HG02763 (cell line): ENCODE measurements around the gene TMEM252.

Experiments
- ATAC-seq: cut with Tn5 transposase; IDR thresholded peaks from one replicate; pipeline ENCODE4 v1.9.1; 2021; ENCODE audit warnings: mild to moderate bottlenecking, moderate library complexity; ENCODE audit not compliant: unreplicated experiment

TMEM252 gene

GRCh38 chr9:68545033-68545705, 4.5 kb upstream of the TMEM252 start:
- no peak for ATAC-seq

GRCh38 chr9:68541568-68541967, 885 bp upstream of the TMEM252 start:
- no peak for ATAC-seq

GRCh38 chr9:68538200-68538599, 2.5 kb downstream of the TMEM252 start:
- ATAC-seq = no peak

DNA sequence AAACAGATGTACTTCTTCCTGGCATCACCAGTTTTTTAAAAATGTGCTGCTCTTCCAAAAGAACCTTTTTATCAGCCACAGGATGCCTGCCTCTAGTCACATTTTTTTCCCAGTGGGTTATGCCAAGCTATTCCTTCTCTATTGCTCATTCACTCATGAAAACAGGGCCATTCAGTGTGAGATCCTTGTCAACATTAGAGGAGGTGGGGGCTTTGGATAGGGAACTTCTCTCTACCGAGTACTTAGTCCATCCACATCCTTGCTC, 3.1 kb downstream of the TMEM252 start:
- no peak for ATAC-seq

DNA sequence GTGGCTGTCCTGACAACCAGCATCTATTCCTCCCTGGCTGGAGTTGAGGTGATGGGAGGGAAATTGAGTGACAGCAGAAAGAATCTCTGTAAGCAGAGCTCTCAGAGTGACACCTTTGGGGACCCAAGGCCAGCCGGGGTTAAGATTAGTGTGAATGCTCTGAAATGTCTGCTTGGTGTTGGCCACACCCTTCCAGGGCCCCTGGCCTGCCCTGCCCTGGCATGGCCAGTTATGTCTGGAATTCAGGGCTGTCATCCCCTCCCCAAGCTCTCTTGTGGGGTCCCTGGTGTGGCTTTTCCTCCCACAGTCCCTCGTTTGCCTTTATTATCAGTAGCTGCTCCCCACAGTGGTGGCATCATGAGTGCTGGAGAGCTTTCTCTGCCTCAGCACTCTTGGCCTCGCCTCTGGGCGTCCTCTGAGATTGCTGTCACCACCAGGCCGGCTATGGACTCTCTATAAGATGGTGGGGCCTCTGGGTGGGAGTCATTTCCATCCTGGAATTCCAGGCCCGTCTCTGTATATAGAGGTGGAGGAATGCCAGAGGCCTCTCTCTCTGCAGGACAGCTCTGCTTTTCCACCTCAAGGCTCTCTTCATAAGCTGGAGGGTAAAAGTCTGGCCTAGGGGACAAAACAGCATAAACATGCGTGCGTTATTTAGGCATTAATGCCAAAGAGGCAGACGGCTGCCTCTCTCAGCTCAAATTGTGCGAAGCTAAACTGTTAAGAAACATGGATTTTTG, 3.6 kb downstream of the TMEM252 start:
- ATAC-seq = no peak

GRCh38 chr9:68533678-68534077, 7.0 kb downstream of the TMEM252 start:
- ATAC-seq = no peak

- no peak for ATAC-seq
Measured at GRCh38 chr9:68532131-68532530, 8.6 kb downstream of the TMEM252 start.

DNA sequence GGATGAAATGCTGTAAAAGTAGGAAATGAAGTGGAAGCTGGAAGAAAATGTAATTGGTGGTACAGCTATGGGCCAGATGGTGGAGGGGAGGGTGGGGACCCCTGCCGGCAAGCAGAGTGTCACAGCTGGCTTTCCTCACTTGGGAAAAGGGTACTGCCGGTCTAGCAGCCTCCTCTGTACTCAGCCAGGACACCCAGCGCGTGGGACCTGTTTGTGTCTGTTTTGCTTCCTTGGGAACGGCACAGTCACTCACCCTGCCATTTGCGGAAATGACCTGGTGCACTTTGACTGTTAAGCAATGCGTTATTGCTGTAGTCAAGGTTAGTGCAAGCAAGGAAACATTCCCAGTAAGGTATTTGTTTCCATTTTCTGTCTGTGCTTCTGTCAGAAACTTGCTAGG, 10.1 kb downstream of the TMEM252 start:
- no peak for ATAC-seq

DNA sequence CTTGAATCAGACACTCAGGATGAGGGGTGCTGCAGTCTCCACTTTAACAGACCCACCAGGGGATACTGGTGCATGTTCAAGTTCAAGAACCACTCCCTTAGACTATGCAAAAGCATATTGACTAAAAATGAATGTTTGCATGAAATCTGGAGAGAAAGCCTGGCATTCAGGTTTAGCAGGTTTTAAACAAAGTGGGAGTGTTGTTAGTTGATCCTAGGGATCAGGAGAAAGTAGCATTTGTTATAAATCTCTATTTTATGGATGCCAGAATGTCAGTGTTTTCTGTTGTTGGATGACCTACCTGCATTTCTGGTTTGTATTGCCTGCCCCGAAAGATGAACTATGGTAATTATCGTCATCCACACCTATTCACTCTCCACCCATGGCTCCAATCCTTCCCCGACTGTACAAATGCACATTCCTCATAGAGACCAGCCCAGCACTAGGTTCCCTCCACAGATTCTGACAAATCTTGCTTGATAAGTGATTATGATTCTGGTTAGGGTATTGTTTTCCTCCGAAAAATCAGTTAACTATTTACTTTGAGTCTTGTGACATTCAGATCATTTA, 17.2 kb downstream of the TMEM252 start:
- ATAC-seq = no peak

GRCh38 chr9:68522954-68523353, 17.7 kb downstream of the TMEM252 start:
- no peak for ATAC-seq

GRCh38 chr9:68522131-68522530, 18.6 kb downstream of the TMEM252 start:
- no peak for ATAC-seq

GRCh38 chr9:68515326-68516017, 25.2 kb downstream of the TMEM252 start:
- no peak for ATAC-seq

- ATAC-seq = no peak
Measured at GRCh38 chr9:68513981-68514380, 26.7 kb downstream of the TMEM252 start.

GRCh38 chr9:68513385-68513784, 27.3 kb downstream of the TMEM252 start:
- no peak for ATAC-seq

GRCh38 chr9:68509689-68510088, 31.0 kb downstream of the TMEM252 start:
- ATAC-seq = no peak

DNA sequence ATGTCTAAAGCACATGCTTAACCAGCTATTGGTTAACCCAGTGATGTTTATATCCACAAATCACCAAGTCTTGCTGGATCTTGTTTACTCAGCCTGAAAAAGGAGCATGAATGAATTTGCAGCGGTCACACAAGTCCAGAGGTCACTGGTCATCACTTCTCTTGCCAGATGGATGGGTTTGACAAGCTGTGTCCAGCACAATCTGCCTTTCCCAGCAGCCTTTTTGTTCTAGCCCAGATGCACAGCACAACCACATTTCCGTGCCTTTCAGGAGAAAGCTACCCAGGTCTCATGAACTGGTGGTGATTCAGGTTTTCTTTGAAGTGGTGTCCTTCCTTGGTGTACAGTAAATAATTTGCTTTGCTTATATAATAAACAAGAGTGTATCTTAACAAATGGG, 32.1 kb downstream of the TMEM252 start:
- no peak for ATAC-seq

DNA sequence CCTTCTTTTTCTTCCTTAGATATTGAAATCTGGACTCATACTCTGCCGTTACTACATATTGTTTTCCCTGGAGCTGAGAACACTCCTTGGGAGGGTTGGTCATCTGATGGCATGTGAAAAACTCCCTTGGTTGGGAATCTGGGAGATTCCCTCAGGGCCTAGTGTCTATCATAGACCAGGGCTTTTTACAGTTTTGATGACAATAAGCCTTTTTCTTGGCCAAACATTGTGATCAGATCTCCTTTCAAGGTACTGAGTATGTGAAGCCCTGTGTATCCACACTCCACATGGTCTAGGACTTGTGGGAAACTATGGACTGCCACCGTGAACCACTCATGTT, 32.9 kb downstream of the TMEM252 start:
- no peak for ATAC-seq

DNA sequence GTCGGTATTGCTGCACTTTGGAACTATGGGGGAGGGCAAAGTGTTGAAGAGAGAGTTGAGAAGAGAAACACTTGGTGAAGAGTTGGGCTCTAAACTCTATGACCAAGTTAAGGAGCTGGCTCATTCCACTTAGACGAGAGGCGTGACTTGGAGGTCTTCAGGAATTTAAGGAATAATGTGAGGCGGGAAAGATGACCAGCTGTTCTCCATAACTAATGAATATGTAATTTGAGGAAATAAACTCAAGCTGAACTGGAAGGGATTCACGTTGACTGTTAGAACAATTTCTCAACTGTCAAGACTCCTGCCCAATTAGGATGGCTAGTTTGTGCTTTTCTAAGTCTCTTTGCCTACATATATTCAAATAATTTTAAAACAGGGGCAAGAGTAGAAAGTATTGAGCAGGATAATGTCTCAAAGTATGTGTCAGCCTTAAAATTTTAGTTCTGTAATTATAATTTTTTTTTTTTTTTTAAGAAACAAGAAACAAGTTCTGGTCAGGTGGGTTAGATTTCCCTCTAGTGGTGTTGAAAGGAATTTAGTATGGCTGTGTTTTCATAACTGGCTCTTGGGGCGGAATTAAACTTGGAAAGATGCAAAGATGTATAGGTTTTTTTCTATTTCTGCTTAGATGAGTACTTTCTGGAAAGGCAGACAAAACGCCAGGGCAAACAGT, 33.4 kb downstream of the TMEM252 start:
- ATAC-seq = no peak

DNA sequence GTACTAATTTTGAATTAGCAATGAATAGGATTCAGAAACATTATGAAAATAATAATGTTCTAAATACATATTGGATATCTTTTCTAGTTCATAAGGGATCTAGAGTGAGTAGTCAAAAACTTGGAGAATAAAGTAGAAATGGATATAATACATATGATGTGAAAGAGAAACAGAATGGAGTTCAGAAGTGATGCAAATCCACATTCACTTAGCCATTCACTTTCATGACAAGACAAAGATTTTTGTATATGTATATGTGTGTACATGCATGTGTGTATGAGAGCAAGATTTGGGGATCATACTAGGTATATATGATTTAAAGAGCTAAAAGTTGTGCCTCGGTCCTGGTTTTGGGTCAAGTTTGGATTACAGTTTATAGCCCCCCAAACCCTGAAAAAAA, 34.1 kb downstream of the TMEM252 start:
- no peak for ATAC-seq

- ATAC-seq = peak; percentile 50
Measured at GRCh38 chr9:68505681-68506409, 34.8 kb downstream of the TMEM252 start.

DNA sequence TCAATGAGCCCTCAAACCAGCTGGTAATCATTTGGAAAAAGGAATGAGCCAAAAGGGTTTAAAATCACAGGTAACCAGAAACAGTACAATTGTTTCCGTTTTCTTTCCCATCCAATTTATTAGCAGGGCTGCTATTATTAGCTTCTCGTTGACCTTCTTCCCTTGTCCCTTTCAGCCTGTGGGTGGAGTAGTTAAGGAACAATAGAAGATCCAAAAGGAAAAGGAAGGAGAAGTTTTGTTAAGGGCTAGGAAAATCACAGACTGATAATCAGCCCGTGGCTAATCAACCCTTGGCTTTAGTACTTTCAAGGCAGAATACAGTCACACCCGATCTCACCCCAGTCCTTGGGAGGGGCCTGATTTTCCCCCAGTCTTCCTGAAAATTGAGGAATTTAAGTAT, 38.4 kb downstream of the TMEM252 start:
- no peak for ATAC-seq
